ENCODE measurements around the gene ERI3. TPM values are rescaled to one million over a fixed set of nuclear protein-coding genes. Genes with fewer than 3 reads are reported as not detected.

Gene ERI3
- total RNA-seq, 1 experiment from 2014 or later, result 71.4 TPM

DNA sequence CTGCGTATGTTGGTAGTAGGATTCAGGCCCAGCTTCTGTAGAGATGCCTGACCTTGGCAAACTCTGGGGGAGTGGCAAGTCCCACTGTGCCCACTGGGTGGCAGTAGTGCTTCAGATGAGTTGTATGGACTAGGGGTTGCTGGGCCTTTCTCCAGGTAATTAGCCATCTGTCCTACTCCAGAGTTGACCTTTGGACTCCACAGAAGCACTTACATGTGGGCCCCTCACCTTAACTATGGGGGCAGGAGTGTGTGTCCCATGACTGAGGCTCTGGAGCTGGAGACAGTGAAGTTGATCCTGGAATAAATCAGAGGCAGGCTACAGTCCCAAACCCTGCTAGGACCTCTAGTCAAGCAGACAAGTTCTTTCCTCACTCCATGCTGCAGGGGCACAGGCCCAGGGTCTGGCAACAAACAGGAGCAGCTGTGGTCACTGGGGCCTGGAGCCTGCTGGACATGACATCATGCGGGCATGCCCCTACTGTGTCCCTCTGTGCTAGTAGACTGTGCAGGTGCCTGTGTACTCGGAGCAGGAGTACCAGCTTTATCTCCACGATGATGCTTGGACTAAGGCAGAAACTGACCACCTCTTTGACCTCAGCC is 137.1 kb downstream of the ERI3 start:
- Mint-ChIP-seq H3K4me3 (ENCODE audit: low read depth, unreplicated experiment) (no peak overlapping the region), H3K9me3 (ENCODE audit: low read depth, unreplicated experiment) (no peaks in the 10 kb centered on the region), H3K27ac (ENCODE audit: unreplicated experiment) (no peak overlapping the region), H3K36me3 (ENCODE audit: insufficient read depth, unreplicated experiment) (peaks cover 38% of the 10 kb centered on the region), H3K27me3 (ENCODE audit: unreplicated experiment) (no peaks in the 10 kb centered on the region), H3K4me1 (ENCODE audit: low read depth, unreplicated experiment) (peaks cover 17% of the 10 kb centered on the region)
- CTCF ChIA-PET, result interaction anchor here (0.5 to 1.5 kb wide), 8 partner anchors 19 to 435 kb away, joined by 3 to 12 read pairs (median 4); no protein-coding TSS in a partner anchor
- intact Hi-C loops (cut with micrococcal nuclease; ENCODE audit: unreplicated experiment), result loop anchor here (1.0 to 10.0 kb wide), 4 partner anchors 144 to 435 kb away; no protein-coding TSS in a partner anchor
- no TSS peak for BruUV-seq (replicated peaks)
- peak; percentile 86 for DNase-seq
- TF ChIP-seq, protein P1, sequence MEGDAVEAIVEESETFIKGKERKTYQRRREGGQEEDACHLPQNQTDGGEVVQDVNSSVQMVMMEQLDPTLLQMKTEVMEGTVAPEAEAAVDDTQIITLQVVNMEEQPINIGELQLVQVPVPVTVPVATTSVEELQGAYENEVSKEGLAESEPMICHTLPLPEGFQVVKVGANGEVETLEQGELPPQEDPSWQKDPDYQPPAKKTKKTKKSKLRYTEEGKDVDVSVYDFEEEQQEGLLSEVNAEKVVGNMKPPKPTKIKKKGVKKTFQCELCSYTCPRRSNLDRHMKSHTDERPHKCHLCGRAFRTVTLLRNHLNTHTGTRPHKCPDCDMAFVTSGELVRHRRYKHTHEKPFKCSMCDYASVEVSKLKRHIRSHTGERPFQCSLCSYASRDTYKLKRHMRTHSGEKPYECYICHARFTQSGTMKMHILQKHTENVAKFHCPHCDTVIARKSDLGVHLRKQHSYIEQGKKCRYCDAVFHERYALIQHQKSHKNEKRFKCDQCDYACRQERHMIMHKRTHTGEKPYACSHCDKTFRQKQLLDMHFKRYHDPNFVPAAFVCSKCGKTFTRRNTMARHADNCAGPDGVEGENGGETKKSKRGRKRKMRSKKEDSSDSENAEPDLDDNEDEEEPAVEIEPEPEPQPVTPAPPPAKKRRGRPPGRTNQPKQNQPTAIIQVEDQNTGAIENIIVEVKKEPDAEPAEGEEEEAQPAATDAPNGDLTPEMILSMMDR (IDR thresholded peaks at IDR 0.05; ENCODE audit: unreplicated experiment), result peak; percentile 81

DNA sequence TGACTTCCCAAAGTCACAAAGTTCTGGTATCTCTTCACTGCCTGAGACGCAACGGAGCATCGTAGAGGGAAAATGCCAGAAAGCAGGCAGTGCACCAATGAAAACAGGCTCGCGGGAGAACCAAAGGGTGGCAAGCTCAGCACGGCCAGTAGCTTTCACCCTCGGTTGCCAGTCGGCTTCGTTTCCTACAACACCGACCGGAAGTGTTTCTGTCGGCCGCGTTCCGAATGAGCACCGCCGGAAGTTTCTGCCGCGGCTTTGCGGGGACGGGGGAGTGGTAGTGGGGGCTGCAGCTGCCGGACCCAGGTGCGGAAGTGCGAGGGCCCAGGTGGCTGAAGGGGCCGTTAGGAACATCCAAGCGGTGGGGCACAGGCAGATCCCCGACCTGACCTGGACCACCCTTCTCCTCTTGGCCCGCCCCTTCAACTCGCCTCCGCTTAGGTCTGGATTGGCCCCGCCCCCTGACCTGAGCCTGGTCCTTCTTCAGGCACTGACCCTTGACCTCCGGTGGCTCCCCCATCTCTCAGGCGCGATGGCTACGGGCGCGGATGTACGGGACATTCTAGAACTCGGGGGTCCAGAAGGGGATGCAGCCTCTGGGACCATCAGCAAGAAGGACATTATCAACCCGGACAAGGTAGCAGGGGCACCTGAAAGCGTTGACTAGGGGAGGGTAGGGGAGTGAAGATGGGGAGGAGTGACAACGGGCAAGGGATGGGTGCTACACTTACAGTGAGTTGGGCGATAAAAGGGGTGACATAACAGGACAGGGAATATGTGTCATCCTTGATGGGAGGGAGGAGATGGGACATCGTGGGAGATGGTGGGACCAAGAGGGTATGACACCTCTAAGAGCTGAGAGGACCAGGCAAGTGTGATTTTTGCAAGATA is 141.6 kb downstream of the ERI3 start, which contains the start of gene DMAP1:
DMAP1 (plus strand) TSS at position 250 of the 891 bp plus-strand sequence; CDS start at position 533, 283 bp downstream.
- peak within 1 kb of the TSS; percentile 81 for H3K4me3 Mint-ChIP-seq (ENCODE audit: low read depth, unreplicated experiment)
- TF ChIP-seq, protein P1 (IDR thresholded peaks at IDR 0.05; ENCODE audit: unreplicated experiment), result no peak
- H3K9me3 Mint-ChIP-seq (ENCODE audit: low read depth, unreplicated experiment), result no peaks in the 10 kb centered on the region
- DNase-seq, result peak; percentile 79
- H3K4me1 Mint-ChIP-seq (ENCODE audit: low read depth, unreplicated experiment), result peaks cover 17% of the 10 kb centered on the region
- no TSS peak for BruUV-seq (replicated peaks)
- peak within 1 kb of the TSS; percentile 72 for H3K27ac Mint-ChIP-seq (ENCODE audit: unreplicated experiment)
- H3K27me3 Mint-ChIP-seq (ENCODE audit: unreplicated experiment), result no peaks in the 10 kb centered on the region
- intact Hi-C loops (cut with micrococcal nuclease; ENCODE audit: unreplicated experiment), result loop anchor here (10.0 kb wide), 1 partner anchor 291 kb away; no protein-coding TSS in a partner anchor
- CTCF ChIA-PET, result interaction anchor here (0.8 to 1.4 kb wide), 3 partner anchors 11 to 165 kb away, joined by 3 to 7 read pairs (median 3); no protein-coding TSS in a partner anchor
- peaks cover 20% of the 10 kb centered on the region for H3K36me3 Mint-ChIP-seq (ENCODE audit: insufficient read depth, unreplicated experiment)

- CTCF ChIA-PET, result interaction anchor here (0.8 to 1.4 kb wide), 3 partner anchors 12 to 164 kb away, joined by 3 to 7 read pairs (median 3); no protein-coding TSS in a partner anchor
- Mint-ChIP-seq H3K27ac (ENCODE audit: unreplicated experiment) (peak overlapping the region; percentile 72), H3K9me3 (ENCODE audit: low read depth, unreplicated experiment) (no peaks in the 10 kb centered on the region), H3K36me3 (ENCODE audit: insufficient read depth, unreplicated experiment) (peaks cover 18% of the 10 kb centered on the region), H3K4me1 (ENCODE audit: low read depth, unreplicated experiment) (peaks cover 15% of the 10 kb centered on the region), H3K4me3 (ENCODE audit: low read depth, unreplicated experiment) (peak overlapping the region; percentile 81), H3K27me3 (ENCODE audit: unreplicated experiment) (no peaks in the 10 kb centered on the region)
- intact Hi-C loops (cut with micrococcal nuclease; ENCODE audit: unreplicated experiment), result loop anchor here (10.0 kb wide), 1 partner anchor 292 kb away; no protein-coding TSS in a partner anchor
- TSS peak; percentile 58 for BruUV-seq (replicated peaks)
- TF ChIP-seq, protein P1 (IDR thresholded peaks at IDR 0.05; ENCODE audit: unreplicated experiment), result no peak
- DNase-seq, result no peak
Measured at GRCh38 chr1:44212355-44213221, 142.5 kb downstream of the ERI3 start.

DNA sequence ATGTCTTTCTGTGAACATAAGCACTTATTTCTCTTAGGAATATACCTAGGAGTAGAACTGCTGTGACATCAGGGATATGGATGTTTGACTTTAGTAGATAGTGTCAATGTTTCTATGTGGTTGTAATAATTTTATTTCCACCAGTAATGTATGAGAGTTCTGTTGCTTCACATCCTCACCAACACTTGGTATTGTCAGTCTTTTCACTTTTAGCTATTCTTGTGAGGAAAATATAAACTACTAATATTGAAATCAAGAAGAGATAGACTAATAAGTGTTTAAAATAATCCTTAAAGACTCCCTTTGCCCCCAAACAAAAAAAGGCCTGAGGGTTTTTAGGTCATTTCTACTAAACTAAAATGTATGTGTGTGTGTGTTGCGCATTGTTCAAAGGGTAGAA is 144.5 kb downstream of the ERI3 start:
- TF ChIP-seq, protein P1 (IDR thresholded peaks at IDR 0.05; ENCODE audit: unreplicated experiment), result no peak
- Mint-ChIP-seq H3K27me3 (ENCODE audit: unreplicated experiment) (no peaks in the 10 kb centered on the region), H3K9me3 (ENCODE audit: low read depth, unreplicated experiment) (no peaks in the 10 kb centered on the region), H3K4me1 (ENCODE audit: low read depth, unreplicated experiment) (peaks cover 8% of the 10 kb centered on the region), H3K4me3 (ENCODE audit: low read depth, unreplicated experiment) (no peak overlapping the region), H3K36me3 (ENCODE audit: insufficient read depth, unreplicated experiment) (peaks cover 18% of the 10 kb centered on the region), H3K27ac (ENCODE audit: unreplicated experiment) (no peak overlapping the region)
- CTCF ChIA-PET, result no interaction called here
- no peak for DNase-seq
- BruUV-seq (replicated peaks), result no TSS peak
- intact Hi-C loops (cut with micrococcal nuclease; ENCODE audit: unreplicated experiment), result loop anchor here (10.0 kb wide), 1 partner anchor 294 kb away; no protein-coding TSS in a partner anchor
